Ectodermal cell (in vitro differentiated cells): ENCODE results near the gene CFAP73.

ENCODE experiments used
- H3K27ac ChIP-seq: 2 replicates; pipeline ENCODE4 v1.7.0; 2013; ENCODE audit warnings: mild to moderate bottlenecking, low read depth, low read length; ENCODE audit not compliant: insufficient read depth, poor library complexity, severe bottlenecking
- H3K27me3 ChIP-seq: 2 replicates; pipeline ENCODE4 v1.7.0; 2013; ENCODE audit warnings: mild to moderate bottlenecking, low read length; ENCODE audit not compliant: insufficient read depth, control insufficient read depth, poor library complexity, severe bottlenecking
- H3K36me3 ChIP-seq: one replicate; pipeline ENCODE4 v1.7.0; 2013; ENCODE audit warnings: low read length; ENCODE audit not compliant: control insufficient read depth, insufficient read depth
- H3K4me1 ChIP-seq: one replicate; pipeline ENCODE4 v1.7.0; 2013; ENCODE audit warnings: low read length; ENCODE audit not compliant: control insufficient read depth, insufficient read depth
- H3K4me3 ChIP-seq: 2 replicates; pipeline ENCODE4 v1.7.0; 2013; ENCODE audit warnings: low read depth, low read length, control low read depth; ENCODE audit not compliant: insufficient read depth
- H3K9me3 ChIP-seq: 2 replicates; pipeline ENCODE4 v1.7.0; 2013; ENCODE audit warnings: mild to moderate bottlenecking, low read length, moderate library complexity; ENCODE audit not compliant: control insufficient read depth
- WGBS, 2 experiments: methylation state at CpG; one replicate each; pipeline ENCODE4 v1.1.7; 2013; ENCODE audit warnings: missing lambda C conversion rate in 2 of 2; 5-methylcytosine and 5-hydroxymethylcytosine counted together

CFAP73 gene

GRCh38 chr12:113164014-113164413 is 14.5 kb downstream of the CFAP73 start:
- WGBS, 2 experiments = 93 to 94% methylated on average over 13 of the region's 13 CpGs
- peaks cover 19% of the 10 kb centered on the region for H3K36me3 ChIP-seq

GRCh38 chr12:113165521-113166450 is 16.3 kb downstream of the CFAP73 start:
- Histone ChIP-seq H3K4me3 (no peak overlapping the region), H3K27ac (no peak overlapping the region), H3K36me3 (peaks cover 24% of the 10 kb centered on the region), H3K4me1 (peaks cover 18% of the 10 kb centered on the region), H3K27me3 (no peaks in the 10 kb centered on the region), H3K9me3 (no peaks in the 10 kb centered on the region)
- WGBS, 2 experiments = 93 to 96% methylated on average over 32 of the region's 32 CpGs

More at GRCh38 chr12:113164014-113164413, 14.5 kb downstream of the CFAP73 start:
- Histone ChIP-seq H3K4me1 (peaks cover 23% of the 10 kb centered on the region), H3K27me3 (no peaks in the 10 kb centered on the region), H3K27ac (no peak overlapping the region), H3K9me3 (no peaks in the 10 kb centered on the region), H3K4me3 (no peak overlapping the region)

GRCh38 chr12:113167868-113168267 is 18.3 kb downstream of the CFAP73 start:
- H3K36me3 ChIP-seq = peaks cover 44% of the 10 kb centered on the region
- H3K9me3 ChIP-seq = no peaks in the 10 kb centered on the region
- 94% methylated on average over 10 of the region's 10 CpGs for WGBS, 2 experiments
- H3K4me1 ChIP-seq = peaks cover 5% of the 10 kb centered on the region
- H3K4me3 ChIP-seq = no peak overlapping the region
- H3K27ac ChIP-seq = no peak overlapping the region
- no peaks in the 10 kb centered on the region for H3K27me3 ChIP-seq

GRCh38 chr12:113169697-113170096 is 20.2 kb downstream of the CFAP73 start:
- WGBS, 2 experiments = 94 to 97% methylated on average over 13 of the region's 13 CpGs
- H3K36me3 ChIP-seq = peaks cover 53% of the 10 kb centered on the region
- H3K27ac ChIP-seq = no peak overlapping the region
- H3K4me3 ChIP-seq = no peak overlapping the region
- no peaks in the 10 kb centered on the region for H3K9me3 ChIP-seq
- no peaks in the 10 kb centered on the region for H3K4me1 ChIP-seq
- H3K27me3 ChIP-seq = no peaks in the 10 kb centered on the region

GRCh38 chr12:113170457-113170856 is 20.9 kb downstream of the CFAP73 start:
- Histone ChIP-seq H3K27me3 (no peaks in the 10 kb centered on the region), H3K9me3 (no peaks in the 10 kb centered on the region), H3K4me1 (no peaks in the 10 kb centered on the region), H3K4me3 (no peak overlapping the region), H3K27ac (no peak overlapping the region), H3K36me3 (peaks cover 56% of the 10 kb centered on the region)
- WGBS, 2 experiments = 93 to 95% methylated on average over 3 to 5 of the region's 5 CpGs

GRCh38 chr12:113170926-113171325 is 21.4 kb downstream of the CFAP73 start:
- Histone ChIP-seq H3K4me1 (no peaks in the 10 kb centered on the region), H3K9me3 (no peaks in the 10 kb centered on the region), H3K4me3 (no peak overlapping the region), H3K27me3 (no peaks in the 10 kb centered on the region), H3K36me3 (peaks cover 56% of the 10 kb centered on the region), H3K27ac (no peak overlapping the region)
- WGBS, 2 experiments = 95 to 96% methylated on average over 4 of the region's 4 CpGs

- Histone ChIP-seq H3K36me3 (peaks cover 56% of the 10 kb centered on the region), H3K4me3 (no peak overlapping the region), H3K9me3 (no peaks in the 10 kb centered on the region), H3K27ac (no peak overlapping the region), H3K27me3 (no peaks in the 10 kb centered on the region), H3K4me1 (no peaks in the 10 kb centered on the region)
- WGBS, 2 experiments = 93% methylated on average over 9 of the region's 9 CpGs
Observed at GRCh38 chr12:113171543-113171942, 22.0 kb downstream of the CFAP73 start.

- no peaks in the 10 kb centered on the region for H3K27me3 ChIP-seq
- H3K4me1 ChIP-seq = no peaks in the 10 kb centered on the region
- H3K27ac ChIP-seq = no peak overlapping the region
- peaks cover 58% of the 10 kb centered on the region for H3K36me3 ChIP-seq
- H3K9me3 ChIP-seq = no peaks in the 10 kb centered on the region
- no peak overlapping the region for H3K4me3 ChIP-seq
- 95 to 98% methylated on average over 20 of the region's 20 CpGs for WGBS, 2 experiments
Observed at GRCh38 chr12:113172185-113172584, 22.7 kb downstream of the CFAP73 start.

GRCh38 chr12:113173081-113173698 is 23.7 kb downstream of the CFAP73 start:
- 95% methylated on average over 7 of the region's 7 CpGs for WGBS, 2 experiments
- peaks cover 63% of the 10 kb centered on the region for H3K36me3 ChIP-seq
- H3K4me1 ChIP-seq = no peaks in the 10 kb centered on the region
- no peaks in the 10 kb centered on the region for H3K27me3 ChIP-seq
- no peaks in the 10 kb centered on the region for H3K9me3 ChIP-seq
- H3K4me3 ChIP-seq = no peak overlapping the region
- H3K27ac ChIP-seq = no peak overlapping the region
